HG03280 (cell line): ENCODE data around the gene C11orf52.
A peak's percentile ranks its signal among the peaks of the same experiment; 100 is the strongest.
"Not testable (repeated sequence)": the region's sequence is repeated elsewhere in the genome, so short reads cannot be mapped to it uniquely, and the experiment has no call there.

ENCODE experiments used
- ATAC-seq: cut with Tn5 transposase; IDR thresholded peaks from one replicate; pipeline ENCODE4 v1.9.1; 2021; ENCODE audit warnings: mild to moderate bottlenecking, moderate library complexity; ENCODE audit not compliant: unreplicated experiment

The C11orf52 gene

GRCh38 chr11:111912535-111912934 lies 6.2 kb upstream of the C11orf52 start, which contains the start of gene HSPB2:
HSPB2 (plus strand) TSS chr11:111912734; CDS start chr11:111912830, 96 bp downstream.
- no peak for ATAC-seq

GRCh38 chr11:111913031-111913861 lies 5.5 kb upstream of the C11orf52 start:
- no peak for ATAC-seq

- no peak for ATAC-seq
These were observed 4.7 kb upstream of the C11orf52 start for GRCh38 chr11:111913997-111914396.

- ATAC-seq = no peak
These were observed 1.9 kb upstream of the C11orf52 start for GRCh38 chr11:111916768-111917167.

- no peak for ATAC-seq
These were observed 1.4 kb upstream of the C11orf52 start for GRCh38 chr11:111917312-111917711.

GRCh38 chr11:111917788-111918187 lies 925 bp upstream of the C11orf52 start:
- ATAC-seq = no peak

GRCh38 chr11:111920908-111921307 lies 2.2 kb downstream of the C11orf52 start:
- ATAC-seq = no peak

- ATAC-seq = no peak
These were observed 3.0 kb downstream of the C11orf52 start for GRCh38 chr11:111921541-111922230.

GRCh38 chr11:111922803-111923202 lies 4.1 kb downstream of the C11orf52 start:
- no peak for ATAC-seq

GRCh38 chr11:111923351-111923788 lies 4.7 kb downstream of the C11orf52 start:
- ATAC-seq = no peak

GRCh38 chr11:111923951-111924350 lies 5.2 kb downstream of the C11orf52 start:
- no peak for ATAC-seq

GRCh38 chr11:111925953-111926352 lies 7.2 kb downstream of the C11orf52 start:
- ATAC-seq = no peak

- ATAC-seq = peak; percentile 92
These were observed 8.0 kb downstream of the C11orf52 start for GRCh38 chr11:111926505-111927391.

- no peak for ATAC-seq
These were observed 11.8 kb downstream of the C11orf52 start for GRCh38 chr11:111930472-111930871.

- ATAC-seq = no peak
These were observed 13.9 kb downstream of the C11orf52 start for GRCh38 chr11:111932611-111932950.

GRCh38 chr11:111933176-111933575 lies 14.5 kb downstream of the C11orf52 start:
- not testable (repeated sequence) for ATAC-seq

- ATAC-seq = no peak
These were observed 15.2 kb downstream of the C11orf52 start for GRCh38 chr11:111933872-111934271.

- ATAC-seq = no peak
These were observed 15.6 kb downstream of the C11orf52 start for GRCh38 chr11:111934306-111934705.

- ATAC-seq = no peak
These were observed 16.8 kb downstream of the C11orf52 start for GRCh38 chr11:111935317-111936039.

- ATAC-seq = no peak
These were observed 17.4 kb downstream of the C11orf52 start for GRCh38 chr11:111936040-111936540.
